HG03558 (cell line): ENCODE measurements around the gene ITGAV.

ENCODE experiments used
- ATAC-seq: cut with Tn5 transposase; IDR thresholded peaks from one replicate; pipeline ENCODE4 v1.9.1; 2021; ENCODE audit warnings: moderate number of reproducible peaks; ENCODE audit not compliant: unreplicated experiment; ENCODE audit errors: extremely low read depth

Gene ITGAV

DNA sequence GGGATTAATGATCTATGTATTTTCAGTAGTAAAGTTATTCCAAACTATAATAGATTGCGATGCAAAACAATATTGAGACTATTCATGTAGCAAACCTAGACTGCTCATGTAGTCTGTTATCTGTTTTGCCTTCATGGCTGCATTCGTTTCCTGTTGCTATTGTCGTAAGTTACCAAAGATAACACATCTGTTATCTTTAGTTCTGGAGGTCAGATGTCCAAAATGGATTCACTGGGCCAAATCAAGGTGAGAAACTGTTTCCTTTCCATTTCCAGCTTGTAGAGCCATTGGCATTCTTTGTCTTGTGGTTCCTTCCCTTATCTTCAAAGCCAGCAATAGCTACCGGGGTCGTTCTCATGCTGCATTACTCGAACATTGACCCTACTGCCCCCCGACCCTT is 20.9 kb downstream of the ITGAV start:
- ATAC-seq, result no peak

DNA sequence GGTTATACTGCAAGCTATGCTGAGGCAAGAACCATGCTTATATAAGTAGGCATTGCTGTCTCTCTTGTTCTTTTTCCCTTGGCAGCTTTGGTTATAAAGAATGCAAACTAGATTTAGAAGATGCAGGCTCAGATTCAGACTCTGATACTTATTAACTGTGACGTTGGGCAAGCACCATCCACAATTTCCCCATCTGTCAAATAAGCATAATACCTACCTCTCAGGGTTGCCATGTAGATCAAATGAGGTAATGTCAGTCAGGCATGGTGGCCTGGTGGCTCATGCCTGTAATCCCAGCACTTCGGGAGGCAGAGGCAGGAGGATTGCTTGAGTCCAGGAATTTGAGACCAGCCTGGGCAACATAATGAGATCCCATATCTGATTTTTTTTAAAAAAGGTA is 21.7 kb downstream of the ITGAV start:
- no peak for ATAC-seq

DNA sequence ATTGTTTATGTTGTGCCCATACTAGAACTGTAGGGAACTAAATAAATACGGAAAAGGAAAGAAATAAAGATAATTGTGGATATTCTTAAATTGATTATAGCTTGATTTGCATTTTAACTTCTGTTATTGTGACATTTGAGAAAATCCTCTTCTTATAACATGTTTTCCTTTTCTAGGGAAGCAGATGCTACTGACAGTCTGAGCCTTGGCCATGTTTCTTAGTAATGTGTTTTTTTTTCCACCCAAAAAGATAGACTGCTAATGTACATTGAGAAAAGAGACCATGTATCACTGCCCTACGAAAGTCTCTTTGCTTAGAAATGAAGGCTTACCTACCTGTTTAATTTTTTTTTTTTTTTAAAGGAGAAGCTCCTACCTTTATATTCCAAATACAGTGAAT is 22.2 kb downstream of the ITGAV start:
- ATAC-seq, result no peak

DNA sequence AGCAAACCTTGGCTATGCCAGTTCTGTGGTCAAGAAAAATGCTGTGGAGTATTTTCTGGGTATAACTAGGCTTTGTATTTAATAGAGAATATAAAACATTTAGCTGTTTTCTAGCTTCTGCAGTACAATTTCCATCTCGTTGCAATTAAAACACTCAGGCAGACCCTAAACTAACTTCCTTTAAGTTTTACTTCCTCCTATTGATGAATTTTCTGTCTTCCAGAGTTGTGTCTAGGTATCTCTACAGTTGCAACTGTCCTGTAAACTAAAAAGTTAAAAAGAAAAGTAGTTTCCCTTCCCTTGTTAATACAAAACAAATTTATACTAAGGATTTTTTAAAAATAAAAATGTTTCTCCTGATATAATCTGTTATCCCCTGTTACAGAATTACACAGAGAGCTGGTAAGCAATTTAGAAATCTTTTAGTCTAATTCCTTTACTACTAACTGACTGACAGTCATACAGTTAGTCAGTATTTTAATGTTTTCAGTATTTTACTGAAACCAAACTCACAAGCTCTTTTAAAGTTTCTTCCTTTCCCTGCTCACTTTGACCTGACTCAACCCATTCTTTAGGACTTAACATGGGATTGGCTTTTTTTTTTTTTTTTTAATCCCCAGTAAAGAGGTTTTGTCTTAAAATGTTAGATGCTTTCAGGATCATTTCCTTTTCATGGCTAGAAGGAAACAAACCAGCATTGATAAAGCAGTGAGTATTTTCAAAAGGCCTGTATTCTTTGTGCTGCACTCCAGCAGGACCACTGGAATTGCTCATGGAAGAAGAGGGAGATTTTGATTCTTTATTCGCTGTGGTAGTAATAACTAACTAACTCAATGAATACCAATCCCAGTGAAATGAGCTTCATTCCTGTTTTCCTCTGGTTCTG is 22.9 kb downstream of the ITGAV start:
- no peak for ATAC-seq

DNA sequence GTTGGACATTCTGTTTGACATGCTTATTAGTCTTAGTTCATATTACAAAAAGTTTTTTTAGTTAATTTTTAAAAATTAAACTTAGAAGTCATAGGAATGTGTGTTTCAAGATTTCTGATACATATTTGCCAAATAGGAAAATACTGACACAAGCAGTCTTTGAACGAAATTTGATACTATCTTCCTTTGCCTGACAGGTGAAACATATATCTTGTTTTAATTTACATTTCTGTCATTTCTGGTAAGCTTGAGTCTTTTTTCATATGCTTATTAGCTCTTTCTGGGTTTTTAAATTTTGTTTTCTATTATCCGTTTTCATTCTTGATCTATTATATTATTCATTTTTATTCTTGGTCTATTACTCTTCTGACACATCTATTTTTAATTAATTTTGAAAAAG is 24.5 kb downstream of the ITGAV start:
- no peak for ATAC-seq

DNA sequence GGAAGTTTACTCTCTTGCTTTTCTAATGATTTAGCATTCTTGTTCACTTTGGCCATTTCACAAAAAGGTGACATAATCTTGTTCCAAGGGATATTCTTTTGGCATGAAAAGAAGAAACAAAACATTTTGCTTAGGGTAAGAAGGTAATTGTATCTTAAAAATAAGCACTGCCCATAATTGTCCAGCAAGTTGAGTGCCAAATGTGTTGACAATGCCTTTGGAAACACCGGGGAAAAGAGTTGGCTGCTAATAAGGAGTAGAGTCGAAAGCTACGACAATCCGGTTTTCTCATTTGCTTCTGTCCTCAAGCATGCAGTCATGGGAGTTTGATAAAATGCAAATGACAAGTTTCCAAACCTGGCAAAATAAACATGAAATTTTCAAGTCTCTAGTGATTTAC is 27.3 kb downstream of the ITGAV start:
- ATAC-seq, result no peak

DNA sequence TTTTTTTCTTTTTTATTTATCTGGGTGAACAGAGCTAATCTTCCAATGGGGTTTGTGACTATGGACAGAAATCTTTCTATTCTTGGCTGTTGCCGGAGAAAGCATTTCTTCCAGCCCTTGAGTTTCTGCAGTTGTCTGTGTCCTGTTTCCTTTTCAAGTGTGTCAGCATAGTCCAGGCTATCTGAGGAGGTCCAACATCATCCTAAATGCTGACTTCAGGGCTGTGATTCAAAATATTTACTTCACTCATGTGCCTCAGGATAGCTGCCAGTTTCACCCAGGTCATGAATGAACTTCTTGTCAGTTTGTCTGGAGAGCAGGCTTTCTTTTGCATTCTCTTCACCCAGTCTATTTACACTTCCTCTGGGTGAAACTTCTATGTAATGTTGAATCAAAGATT is 27.9 kb downstream of the ITGAV start:
- ATAC-seq, result no peak

DNA sequence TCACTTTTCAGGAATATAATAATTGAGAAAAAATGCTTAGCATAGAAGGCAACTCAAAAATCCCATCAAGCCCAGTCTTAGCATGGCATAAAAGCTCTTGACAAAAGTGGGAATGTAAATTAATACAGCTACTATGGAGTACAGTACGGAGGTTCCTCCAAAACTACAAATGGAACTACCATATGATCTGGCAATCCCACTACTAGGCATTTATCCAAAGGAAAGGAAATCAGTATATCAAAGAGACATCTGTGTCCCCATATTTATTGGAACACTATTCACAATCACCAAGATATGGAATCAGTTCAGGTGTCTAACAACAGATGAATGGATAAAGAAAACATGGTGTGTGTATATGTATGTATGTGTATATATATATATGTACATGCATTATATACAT is 28.8 kb downstream of the ITGAV start:
- ATAC-seq, result no peak

DNA sequence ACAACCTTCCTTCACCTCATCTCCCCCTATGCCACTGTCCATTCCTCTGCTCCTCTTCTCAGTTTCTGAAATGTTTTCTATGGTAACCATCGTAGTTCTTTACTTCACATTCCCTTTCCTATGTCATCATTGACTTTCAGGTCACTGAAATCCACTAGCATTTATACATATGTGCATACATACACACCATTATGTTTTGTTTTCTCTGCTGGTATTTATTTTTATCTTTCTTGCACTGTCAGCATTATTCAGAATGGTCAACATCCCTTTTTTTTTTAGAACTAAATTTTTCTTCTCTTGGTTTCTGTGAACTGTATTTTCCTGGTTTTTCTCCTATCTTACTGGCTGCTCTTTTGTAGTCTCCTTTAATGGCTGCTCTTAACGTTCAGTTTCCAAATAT is 33.2 kb downstream of the ITGAV start:
- ATAC-seq, result no peak

DNA sequence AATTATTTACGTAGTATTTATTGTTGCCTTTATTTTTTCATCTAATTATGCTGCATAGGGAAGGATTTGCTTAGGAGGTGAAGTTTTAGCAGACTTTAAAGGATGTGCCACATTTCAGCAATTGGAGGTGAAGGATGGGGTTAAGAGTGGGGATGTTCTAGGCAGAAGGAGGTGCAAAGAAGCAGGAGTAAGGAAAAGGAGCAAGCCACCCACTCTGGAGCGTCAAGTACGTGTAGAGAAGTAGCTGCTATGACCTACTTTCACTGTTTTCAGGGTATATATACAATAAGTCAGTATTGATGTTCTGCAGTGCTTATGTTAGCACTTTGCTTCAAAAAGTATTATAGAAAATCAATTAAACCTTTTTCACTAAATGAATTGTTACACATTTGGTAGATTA is 34.4 kb downstream of the ITGAV start:
- no peak for ATAC-seq

DNA sequence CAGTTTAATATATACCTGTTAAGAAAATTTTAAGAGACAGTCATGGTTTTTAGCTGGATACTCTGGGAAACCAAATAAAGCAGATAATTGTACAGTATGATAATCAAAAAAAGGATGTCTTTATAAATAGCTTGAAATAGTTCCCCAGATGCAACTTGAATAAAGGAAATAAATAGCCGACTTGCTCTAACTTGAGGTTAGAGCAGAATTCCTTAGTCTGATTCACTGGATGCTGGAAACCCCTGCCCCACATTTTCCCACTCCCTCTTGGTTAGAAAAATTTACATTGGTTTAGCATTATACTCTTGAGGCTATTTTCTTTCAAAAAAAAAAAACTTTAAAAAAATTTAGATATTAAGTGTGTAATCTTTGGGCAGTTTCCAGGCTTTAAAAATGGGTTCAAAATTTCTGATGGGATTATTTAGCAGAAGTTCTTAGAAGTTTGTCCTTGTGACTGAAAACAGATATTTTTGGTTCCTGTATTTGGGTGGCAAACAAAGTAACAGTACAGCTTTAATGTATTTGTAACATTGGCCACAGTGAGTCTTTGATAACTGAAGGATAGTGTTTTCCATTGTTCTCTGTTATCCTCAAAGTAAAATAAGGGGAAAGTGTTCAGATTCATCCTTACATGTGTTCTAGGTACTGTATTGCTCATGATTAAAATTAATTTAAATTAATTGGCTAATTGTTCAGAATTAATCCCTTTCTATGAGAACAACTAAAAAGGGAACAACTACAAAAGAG is 39.6 kb downstream of the ITGAV start:
- ATAC-seq, result no peak

DNA sequence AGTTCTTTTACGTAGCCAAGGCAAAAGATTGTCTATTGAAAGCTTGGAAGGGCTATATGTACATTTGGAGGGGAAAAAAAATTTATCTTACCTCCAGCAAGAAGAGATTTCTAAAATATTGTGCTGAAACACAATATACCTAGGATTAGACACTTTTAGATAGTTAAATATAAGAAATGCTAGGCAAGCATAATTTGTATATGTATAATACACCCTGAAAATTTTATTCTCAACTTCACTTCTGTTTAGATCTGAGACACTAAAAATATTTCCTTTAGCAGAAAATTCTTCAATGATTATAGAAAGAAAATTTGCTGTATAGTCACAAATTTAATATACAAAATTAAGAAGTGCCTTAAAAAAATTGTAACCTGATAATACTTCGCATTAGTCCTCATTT is 42.6 kb downstream of the ITGAV start:
- ATAC-seq, result no peak

DNA sequence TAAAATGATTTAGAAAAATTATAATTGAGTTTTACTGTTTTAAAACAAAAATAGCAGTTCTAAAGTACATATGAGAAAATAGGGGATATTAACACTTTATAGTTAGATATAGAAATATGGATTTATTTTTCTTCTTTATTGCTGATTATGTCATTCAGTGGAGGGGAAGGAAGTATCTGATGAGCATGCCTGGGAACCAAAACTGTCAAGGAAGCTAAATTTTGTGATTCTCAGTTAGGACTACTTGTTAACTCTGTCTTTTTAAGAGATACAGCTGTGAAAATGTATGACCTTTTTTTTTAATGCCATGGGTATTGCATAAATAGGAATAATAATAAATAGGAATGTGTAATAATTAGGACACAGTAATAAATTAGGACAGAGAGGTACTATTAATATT is 44.8 kb downstream of the ITGAV start:
- ATAC-seq, result no peak

DNA sequence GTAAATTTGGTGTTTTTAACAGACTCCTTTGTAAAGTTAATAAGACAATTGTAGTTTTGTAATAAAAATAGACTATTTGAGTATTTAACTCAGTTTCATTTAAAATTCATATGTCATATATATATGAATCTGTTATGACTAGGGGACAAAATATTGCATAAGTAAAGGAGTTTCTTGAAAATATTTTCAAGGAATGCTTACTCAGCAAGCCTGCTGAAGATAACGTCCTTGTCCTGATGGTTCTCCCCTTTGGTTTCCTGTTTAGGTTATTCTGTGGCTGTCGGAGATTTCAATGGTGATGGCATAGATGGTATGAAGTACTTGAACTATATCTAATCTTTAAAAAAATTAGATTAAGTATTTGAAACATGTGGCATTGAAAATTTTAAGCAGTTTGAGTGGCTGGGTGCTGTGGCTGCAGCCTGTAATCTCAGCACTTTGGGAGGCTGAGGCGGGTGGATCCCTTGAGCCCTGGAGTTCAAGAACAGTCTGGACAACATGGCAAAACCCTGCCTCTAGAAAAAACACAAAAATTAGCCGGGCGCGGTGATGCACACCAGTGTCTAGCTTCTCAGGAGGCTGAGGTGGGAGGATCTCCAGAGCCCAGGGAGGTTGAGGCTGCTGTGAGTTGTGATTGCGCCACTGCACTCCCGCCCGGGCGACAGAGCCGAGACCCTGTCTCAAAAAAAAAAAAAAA is 47.1 kb downstream of the ITGAV start:
- no peak for ATAC-seq

DNA sequence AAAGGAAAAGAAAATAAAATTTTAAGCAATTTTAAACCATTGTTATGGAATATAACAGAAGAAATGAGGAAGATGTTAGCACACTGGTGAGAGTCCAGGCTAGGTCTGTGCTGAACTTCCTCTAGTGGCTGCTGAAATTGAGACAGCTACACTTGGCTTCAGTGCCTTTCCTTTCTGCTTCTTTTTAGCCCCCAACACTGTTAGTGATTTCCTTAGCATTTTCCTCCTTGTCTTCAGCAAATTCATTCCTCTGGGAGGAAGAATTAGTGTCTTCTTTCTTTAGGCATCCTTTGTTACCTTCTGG is 47.6 kb downstream of the ITGAV start:
- ATAC-seq, result no peak

DNA sequence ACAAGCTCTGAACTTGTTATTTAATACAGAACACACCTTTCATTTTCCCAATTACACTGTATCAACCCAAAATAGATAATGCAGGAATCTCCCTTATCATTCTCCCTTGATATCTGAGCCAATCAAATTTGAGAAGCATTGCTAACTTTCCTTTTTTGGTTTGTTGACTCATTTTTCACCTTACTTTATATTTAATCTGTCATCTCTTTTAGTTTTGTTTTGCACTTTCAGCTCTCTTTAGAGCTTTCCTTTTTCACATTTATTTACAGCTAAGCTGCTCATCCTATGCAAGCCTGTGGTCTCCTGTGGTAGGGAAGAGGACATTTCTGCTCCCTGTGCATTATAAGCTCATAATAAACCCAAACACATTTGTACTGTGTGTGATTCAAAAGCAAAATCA is 50.1 kb downstream of the ITGAV start:
- peak; percentile 76 for ATAC-seq

DNA sequence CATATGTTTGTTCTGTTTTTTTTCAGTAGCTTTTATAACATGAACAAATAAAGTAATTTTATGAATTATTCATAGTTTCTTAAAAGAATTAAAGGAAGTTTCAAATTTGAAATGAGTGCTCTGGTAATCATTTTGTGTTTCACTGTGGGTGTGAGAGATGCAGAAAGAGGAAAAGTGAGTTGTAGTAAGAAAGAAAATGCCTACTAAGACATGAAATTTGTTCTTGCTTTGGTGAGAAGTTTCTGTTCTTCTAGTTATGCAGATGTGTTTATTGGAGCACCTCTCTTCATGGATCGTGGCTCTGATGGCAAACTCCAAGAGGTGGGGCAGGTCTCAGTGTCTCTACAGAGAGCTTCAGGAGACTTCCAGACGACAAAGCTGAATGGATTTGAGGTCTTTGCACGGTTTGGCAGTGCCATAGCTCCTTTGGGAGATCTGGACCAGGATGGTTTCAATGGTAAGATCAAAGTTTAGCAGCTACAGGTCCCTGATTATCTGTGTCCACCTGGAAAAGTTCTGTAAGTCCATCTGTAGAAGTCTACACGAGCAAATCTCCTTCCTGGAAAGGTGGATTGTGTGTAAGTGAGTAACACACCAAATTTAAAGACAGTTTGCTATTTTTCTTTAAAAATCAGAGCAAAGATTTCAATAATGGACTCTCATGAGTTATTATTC is 51.4 kb downstream of the ITGAV start:
- ATAC-seq, result no peak

DNA sequence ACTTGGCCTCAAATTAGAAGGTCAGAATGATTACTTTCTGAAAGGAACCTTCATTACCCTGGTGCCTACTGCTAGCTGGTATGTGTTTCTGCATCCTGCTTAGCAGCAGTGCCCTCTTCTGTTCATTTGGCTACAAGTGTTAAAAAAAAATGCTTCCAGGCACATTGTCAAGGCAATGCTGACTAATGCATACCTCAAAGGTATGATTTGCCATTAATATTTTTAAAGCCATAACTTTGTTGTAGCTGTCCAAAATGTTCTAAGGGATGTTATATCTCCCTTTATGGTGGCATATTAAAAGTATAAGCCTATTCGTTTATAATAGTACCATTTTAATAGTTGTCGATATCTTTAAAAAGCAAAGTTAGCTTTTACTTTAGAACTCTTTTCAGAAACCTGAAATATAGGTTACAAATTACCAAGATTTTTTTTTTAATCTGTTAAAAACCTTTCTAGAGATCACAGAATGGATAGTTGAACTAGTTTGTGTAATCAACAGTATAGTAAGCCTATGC is 52.0 kb downstream of the ITGAV start:
- peak; percentile 48 for ATAC-seq

DNA sequence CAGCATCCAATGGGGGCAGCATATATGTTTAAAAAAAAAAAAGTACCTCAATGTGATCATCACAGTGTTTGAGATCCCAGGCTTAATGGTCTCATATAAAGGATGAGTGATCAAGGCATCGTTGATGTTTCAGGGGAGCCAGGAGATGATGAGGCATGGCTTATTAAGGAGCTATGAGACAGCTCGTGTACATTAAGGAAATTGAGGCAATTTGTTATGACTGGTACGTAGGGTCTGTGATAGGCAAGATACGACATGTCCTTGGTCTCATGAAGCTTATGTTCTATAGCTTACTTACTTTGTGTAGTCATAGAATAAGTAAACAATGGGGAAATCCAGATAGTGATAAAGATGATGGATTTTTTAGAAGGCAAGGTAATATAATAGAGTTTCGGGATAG is 54.9 kb downstream of the ITGAV start:
- ATAC-seq, result no peak

DNA sequence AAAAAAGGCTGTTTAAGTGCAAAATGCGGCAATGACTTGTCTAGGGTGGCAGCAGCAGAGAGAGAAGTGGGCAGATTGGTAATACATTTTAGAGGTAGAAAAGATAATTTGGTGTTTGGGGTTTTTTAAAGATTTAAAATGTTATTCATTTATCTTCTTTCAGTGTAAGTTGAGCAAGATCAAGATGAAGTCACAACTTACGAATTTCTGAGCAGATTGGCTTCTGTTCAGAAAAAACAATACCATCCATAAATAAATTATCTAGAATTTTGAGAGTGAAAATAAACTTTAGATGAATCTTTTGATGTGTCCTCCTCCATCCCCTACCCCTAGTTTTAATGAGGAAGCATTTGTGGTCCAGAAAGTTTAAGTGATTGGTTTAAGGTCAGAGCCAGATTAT is 56.1 kb downstream of the ITGAV start:
- ATAC-seq, result no peak

DNA sequence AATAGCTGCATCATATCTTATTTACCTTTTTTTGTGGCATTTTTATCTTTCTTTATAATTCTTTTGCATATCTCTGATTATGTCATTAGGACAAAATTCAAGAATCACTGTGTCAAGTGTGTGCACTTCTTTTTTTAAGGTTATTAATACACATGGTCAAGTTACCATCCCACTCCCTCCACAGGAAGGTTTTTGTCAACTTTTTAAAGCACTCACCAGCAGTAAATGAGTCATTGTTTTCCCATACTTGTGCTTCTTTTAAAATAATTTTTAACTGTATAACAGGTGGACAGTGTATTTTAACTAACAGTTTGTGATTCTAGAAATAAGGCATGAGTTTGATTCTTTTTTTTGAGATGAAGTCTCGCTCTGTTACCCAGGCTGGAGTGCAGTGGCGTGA is 58.3 kb downstream of the ITGAV start:
- no peak for ATAC-seq
